OCI-LY3 (cell line): ENCODE data around the gene MPIG6B.

Experiments
- H2AFZ ChIP-seq: fragments of 200-600, 300-600 bp; shearing (Covaris generic); 2 replicates; pipeline ENCODE4 v1.6.0; 2014; ENCODE audit warnings: antibody characterized with exemption, low read depth, low read length
- H3K27ac ChIP-seq: fragments of 200-600, 300-600 bp; sonication (generic); 2 replicates; pipeline ENCODE4 v1.5.1; 2014; ENCODE audit warnings: mild to moderate bottlenecking, low read length, moderate library complexity, mixed read lengths
- H3K27me3 ChIP-seq: fragments of 200-600, 300-600 bp; sonication (generic); 2 replicates; pipeline ENCODE4 v1.6.1; 2014; ENCODE audit warnings: low read depth, low read length, mixed read lengths
- H3K36me3 ChIP-seq: fragments of 200-600, 300-600 bp; sonication (generic); replicated peaks from 2 replicates; pipeline ENCODE3; 2014; ENCODE audit warnings: low read depth, low read length, mixed read lengths
- H3K4me1 ChIP-seq: fragments of 300-600, 200-600 bp; sonication (generic); 2 replicates; pipeline ENCODE4 v1.6.1; 2014; ENCODE audit warnings: low read length, mixed read lengths
- H3K4me2 ChIP-seq: fragments of 200-600, 300-600 bp; sonication (generic); 2 replicates; pipeline ENCODE4 v1.6.1; 2014; ENCODE audit warnings: low read length, mixed read lengths
- H3K4me3 ChIP-seq: fragments of 300-600, 200-600 bp; sonication (generic); 2 replicates; pipeline ENCODE4 v1.5.1; 2014; ENCODE audit warnings: antibody characterized with exemption, mild to moderate bottlenecking, low read length, moderate library complexity
- H3K79me2 ChIP-seq: fragments of 300-600, 200-600 bp; shearing (Covaris generic); 2 replicates; pipeline ENCODE4 v1.6.1; 2014; ENCODE audit warnings: mild to moderate bottlenecking, low read length, mixed read lengths
- H3K9ac ChIP-seq: fragments of 300-600, 200-600 bp; shearing (Covaris generic); 2 replicates; pipeline ENCODE4 v1.6.0; 2014; ENCODE audit warnings: mild to moderate bottlenecking, low read length, moderate library complexity
- H3K9me3 ChIP-seq: fragments of 200-600, 300-600 bp; shearing (Covaris generic); 2 replicates; pipeline ENCODE4 v1.6.1; 2014; ENCODE audit warnings: low read length, mixed read lengths; ENCODE audit not compliant: insufficient read depth
- H4K20me1 ChIP-seq: fragments of 200-600, 300-600 bp; sonication (generic); 2 replicates; pipeline ENCODE4 v1.6.1; 2016; ENCODE audit warnings: low read length, mixed read lengths; ENCODE audit not compliant: insufficient read depth
- EZH2phosphoT487 ChIP-seq: fragments of 200-600 bp; shearing (Covaris generic); IDR thresholded peaks from 2 replicates; pipeline ENCODE4 v1.6.1; 2018; ENCODE audit warnings: antibody characterized with exemption, mixed run types, low read depth
- TF ChIP-seq, protein P1 (sequence below): fragments of 200-600, 300-600 bp; sonication (generic); IDR thresholded peaks from 2 replicates; pipeline ENCODE4 v1.5.1; 2014; ENCODE audit warnings: antibody characterized with exemption, low read length, low read depth

MPIG6B gene

GRCh38 chr6:31762356-31762755 lies 39.2 kb downstream of the MPIG6B start, which contains the start of gene SAPCD1:
SAPCD1 (plus strand) TSS chr6:31762656; CDS start chr6:31763055, 399 bp downstream.
- no peaks in the 10 kb centered on the region for H3K9me3 ChIP-seq
- no peak within 1 kb of the TSS for H3K4me2 ChIP-seq
- H3K9ac ChIP-seq: no peak within 1 kb of the TSS
- H3K36me3 ChIP-seq: peaks cover 4% of the 10 kb centered on the region
- H3K27me3 ChIP-seq: no peaks in the 10 kb centered on the region
- H3K79me2 ChIP-seq: no peaks in the 10 kb centered on the region
- TF ChIP-seq EZH2phosphoT487: no peak
- TF ChIP-seq, protein P1, sequence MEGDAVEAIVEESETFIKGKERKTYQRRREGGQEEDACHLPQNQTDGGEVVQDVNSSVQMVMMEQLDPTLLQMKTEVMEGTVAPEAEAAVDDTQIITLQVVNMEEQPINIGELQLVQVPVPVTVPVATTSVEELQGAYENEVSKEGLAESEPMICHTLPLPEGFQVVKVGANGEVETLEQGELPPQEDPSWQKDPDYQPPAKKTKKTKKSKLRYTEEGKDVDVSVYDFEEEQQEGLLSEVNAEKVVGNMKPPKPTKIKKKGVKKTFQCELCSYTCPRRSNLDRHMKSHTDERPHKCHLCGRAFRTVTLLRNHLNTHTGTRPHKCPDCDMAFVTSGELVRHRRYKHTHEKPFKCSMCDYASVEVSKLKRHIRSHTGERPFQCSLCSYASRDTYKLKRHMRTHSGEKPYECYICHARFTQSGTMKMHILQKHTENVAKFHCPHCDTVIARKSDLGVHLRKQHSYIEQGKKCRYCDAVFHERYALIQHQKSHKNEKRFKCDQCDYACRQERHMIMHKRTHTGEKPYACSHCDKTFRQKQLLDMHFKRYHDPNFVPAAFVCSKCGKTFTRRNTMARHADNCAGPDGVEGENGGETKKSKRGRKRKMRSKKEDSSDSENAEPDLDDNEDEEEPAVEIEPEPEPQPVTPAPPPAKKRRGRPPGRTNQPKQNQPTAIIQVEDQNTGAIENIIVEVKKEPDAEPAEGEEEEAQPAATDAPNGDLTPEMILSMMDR: no peak
- no peak within 1 kb of the TSS for H2AFZ ChIP-seq
- no peaks in the 10 kb centered on the region for H3K4me1 ChIP-seq
- H3K4me3 ChIP-seq: no peak within 1 kb of the TSS
- no peaks in the 10 kb centered on the region for H4K20me1 ChIP-seq
- H3K27ac ChIP-seq: no peak within 1 kb of the TSS

- H3K36me3 ChIP-seq: peaks cover 4% of the 10 kb centered on the region
- no peaks in the 10 kb centered on the region for H4K20me1 ChIP-seq
- no peaks in the 10 kb centered on the region for H3K4me1 ChIP-seq
- no peak overlapping the region for H3K4me3 ChIP-seq
- H2AFZ ChIP-seq: no peak overlapping the region
- TF ChIP-seq EZH2phosphoT487: no peak
- TF ChIP-seq, protein P1: no peak
- H3K4me2 ChIP-seq: no peak overlapping the region
- no peaks in the 10 kb centered on the region for H3K9me3 ChIP-seq
- H3K79me2 ChIP-seq: no peaks in the 10 kb centered on the region
- H3K27me3 ChIP-seq: no peaks in the 10 kb centered on the region
- no peak overlapping the region for H3K9ac ChIP-seq
- H3K27ac ChIP-seq: no peak overlapping the region
Observed at GRCh38 chr6:31762878-31763618, 39.9 kb downstream of the MPIG6B start.

DNA sequence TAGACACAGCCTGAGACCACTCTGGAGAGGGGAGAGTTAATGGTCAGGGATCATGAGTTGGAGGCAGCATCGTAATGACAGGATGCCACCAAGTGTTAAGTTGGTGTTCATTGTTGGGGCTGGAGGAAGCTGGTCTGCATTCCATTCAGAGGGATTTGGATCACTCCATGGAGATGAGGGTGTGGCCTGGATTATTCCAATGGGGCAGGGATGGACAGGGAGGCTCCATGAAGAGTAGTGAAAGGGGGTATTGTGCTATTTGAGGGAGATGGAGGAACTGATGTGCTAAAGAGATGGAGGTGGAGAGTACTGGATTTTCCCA lies 40.4 kb downstream of the MPIG6B start:
- no peaks in the 10 kb centered on the region for H3K4me1 ChIP-seq
- no peaks in the 10 kb centered on the region for H3K79me2 ChIP-seq
- H2AFZ ChIP-seq: no peak overlapping the region
- H3K4me2 ChIP-seq: no peak overlapping the region
- no peaks in the 10 kb centered on the region for H3K9me3 ChIP-seq
- H3K36me3 ChIP-seq: peaks cover 4% of the 10 kb centered on the region
- H3K4me3 ChIP-seq: no peak overlapping the region
- no peaks in the 10 kb centered on the region for H3K27me3 ChIP-seq
- H3K9ac ChIP-seq: no peak overlapping the region
- no peak for TF ChIP-seq EZH2phosphoT487
- TF ChIP-seq, protein P1: no peak
- H3K27ac ChIP-seq: no peak overlapping the region
- H4K20me1 ChIP-seq: no peaks in the 10 kb centered on the region

DNA sequence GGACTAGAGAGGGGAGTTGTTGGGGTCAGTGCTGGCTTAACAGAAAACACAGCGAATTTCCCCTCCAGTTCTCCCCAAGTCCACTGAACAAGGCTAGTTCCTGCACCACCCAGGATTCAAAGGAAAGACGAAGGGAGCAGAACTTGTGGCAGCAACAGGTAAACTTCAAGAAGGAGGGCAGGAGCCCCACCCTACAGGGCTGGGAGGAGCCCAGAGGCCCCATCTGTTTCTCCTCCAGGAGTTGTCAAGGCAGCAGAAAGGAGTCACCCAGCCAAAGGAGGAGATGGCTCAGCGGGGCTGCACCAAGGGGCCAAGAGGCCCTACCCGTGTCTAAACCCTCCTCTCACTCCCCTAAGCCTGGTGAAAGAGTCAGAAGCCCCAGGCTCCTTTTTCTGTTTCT lies 41.0 kb downstream of the MPIG6B start:
- no peak overlapping the region for H3K9ac ChIP-seq
- H3K4me2 ChIP-seq: no peak overlapping the region
- no peak overlapping the region for H3K4me3 ChIP-seq
- H3K27ac ChIP-seq: no peak overlapping the region
- no peak overlapping the region for H2AFZ ChIP-seq
- H3K36me3 ChIP-seq: peaks cover 4% of the 10 kb centered on the region
- H3K9me3 ChIP-seq: no peaks in the 10 kb centered on the region
- H4K20me1 ChIP-seq: no peaks in the 10 kb centered on the region
- no peaks in the 10 kb centered on the region for H3K79me2 ChIP-seq
- TF ChIP-seq EZH2phosphoT487: no peak
- TF ChIP-seq, protein P1: no peak
- no peaks in the 10 kb centered on the region for H3K4me1 ChIP-seq
- H3K27me3 ChIP-seq: no peaks in the 10 kb centered on the region
